ENCODE data around the gene RASA4.
"Not testable (repeated sequence)": the region's sequence is repeated elsewhere in the genome, so short reads cannot be mapped to it uniquely, and the experiment has no call there.

Gene RASA4

GRCh38 chr7:102609734-102610133, 6.8 kb downstream of the RASA4 start:
- not testable (repeated sequence) for FAIRE-seq

GRCh38 chr7:102606848-102607247, 9.7 kb downstream of the RASA4 start:
- not testable (repeated sequence) for DNase-seq (ENCODE audit: low spot score); FAIRE-seq

More at GRCh38 chr7:102609734-102610133, 6.8 kb downstream of the RASA4 start:
- DNase-seq (ENCODE audit: low spot score), result not testable (repeated sequence)

- not testable (repeated sequence) for FAIRE-seq; DNase-seq (ENCODE audit: low spot score)
These were observed 12.0 kb downstream of the RASA4 start for GRCh38 chr7:102604431-102605145.

GRCh38 chr7:102602317-102602716, 14.2 kb downstream of the RASA4 start:
- FAIRE-seq; DNase-seq (ENCODE audit: low spot score): not testable (repeated sequence)

GRCh38 chr7:102599699-102600098, 16.9 kb downstream of the RASA4 start:
- not testable (repeated sequence) for FAIRE-seq; DNase-seq (ENCODE audit: low spot score)

GRCh38 chr7:102596036-102596435, 20.5 kb downstream of the RASA4 start:
- not testable (repeated sequence) for FAIRE-seq

GRCh38 chr7:102593637-102594334, 22.8 kb downstream of the RASA4 start:
- DNase-seq (ENCODE audit: low spot score); FAIRE-seq: not testable (repeated sequence)

More at GRCh38 chr7:102596036-102596435, 20.5 kb downstream of the RASA4 start:
- not testable (repeated sequence) for DNase-seq (ENCODE audit: low spot score)

GRCh38 chr7:102592477-102593019, 24.0 kb downstream of the RASA4 start:
- DNase-seq (ENCODE audit: low spot score); FAIRE-seq: not testable (repeated sequence)

- not testable (repeated sequence) for DNase-seq (ENCODE audit: low spot score); FAIRE-seq
These were observed 26.7 kb downstream of the RASA4 start for GRCh38 chr7:102589857-102590256.

- DNase-seq (ENCODE audit: low spot score); FAIRE-seq: not testable (repeated sequence)
These were observed 33.1 kb downstream of the RASA4 start for GRCh38 chr7:102583495-102583894.

GRCh38 chr7:102581722-102582121, 34.8 kb downstream of the RASA4 start:
- not testable (repeated sequence) for DNase-seq (ENCODE audit: low spot score); FAIRE-seq

GRCh38 chr7:102578486-102578885, 38.1 kb downstream of the RASA4 start:
- not testable (repeated sequence) for FAIRE-seq; DNase-seq (ENCODE audit: low spot score)

GRCh38 chr7:102577315-102578240, 39.0 kb downstream of the RASA4 start:
- not testable (repeated sequence) for FAIRE-seq; DNase-seq (ENCODE audit: low spot score)

GRCh38 chr7:102576363-102576762, 40.2 kb downstream of the RASA4 start:
- not testable (repeated sequence) for DNase-seq (ENCODE audit: low spot score); FAIRE-seq

- not testable (repeated sequence) for FAIRE-seq; DNase-seq (ENCODE audit: low spot score)
These were observed 41.9 kb downstream of the RASA4 start for GRCh38 chr7:102574607-102575006.

GRCh38 chr7:102572261-102573239, 44.0 kb downstream of the RASA4 start, which contains the start of gene POLR2J3:
POLR2J3 (minus strand) TSS chr7:102572583; CDS start chr7:102572521, 62 bp downstream.
- FAIRE-seq; DNase-seq (ENCODE audit: low spot score): not testable (repeated sequence)

GRCh38 chr7:102568620-102569019, 47.9 kb downstream of the RASA4 start:
- DNase-seq (ENCODE audit: low spot score); FAIRE-seq: not testable (repeated sequence)

GRCh38 chr7:102550808-102551422, 65.6 kb downstream of the RASA4 start, which contains the start of gene SPDYE2:
SPDYE2 (plus strand) TSS chr7:102551226; CDS start chr7:102553256, 2,030 bp downstream.
- not testable (repeated sequence) for DNase-seq (ENCODE audit: low spot score); FAIRE-seq

- FAIRE-seq; DNase-seq (ENCODE audit: low spot score): not testable (repeated sequence)
These were observed 70.2 kb downstream of the RASA4 start for GRCh38 chr7:102546353-102546752.
